Fibroblast of skin of right quadriceps (primary cell): ENCODE data around the gene FAM111B.
"Not testable (repeated sequence)": the region's sequence is repeated elsewhere in the genome, so short reads cannot be mapped to it uniquely, and the experiment has no call there.

Experiments
- DNase-seq: peaks from one replicate; pipeline ENCODE4 v3.0.0-alpha.2; 2013

The FAM111B gene, protein sequence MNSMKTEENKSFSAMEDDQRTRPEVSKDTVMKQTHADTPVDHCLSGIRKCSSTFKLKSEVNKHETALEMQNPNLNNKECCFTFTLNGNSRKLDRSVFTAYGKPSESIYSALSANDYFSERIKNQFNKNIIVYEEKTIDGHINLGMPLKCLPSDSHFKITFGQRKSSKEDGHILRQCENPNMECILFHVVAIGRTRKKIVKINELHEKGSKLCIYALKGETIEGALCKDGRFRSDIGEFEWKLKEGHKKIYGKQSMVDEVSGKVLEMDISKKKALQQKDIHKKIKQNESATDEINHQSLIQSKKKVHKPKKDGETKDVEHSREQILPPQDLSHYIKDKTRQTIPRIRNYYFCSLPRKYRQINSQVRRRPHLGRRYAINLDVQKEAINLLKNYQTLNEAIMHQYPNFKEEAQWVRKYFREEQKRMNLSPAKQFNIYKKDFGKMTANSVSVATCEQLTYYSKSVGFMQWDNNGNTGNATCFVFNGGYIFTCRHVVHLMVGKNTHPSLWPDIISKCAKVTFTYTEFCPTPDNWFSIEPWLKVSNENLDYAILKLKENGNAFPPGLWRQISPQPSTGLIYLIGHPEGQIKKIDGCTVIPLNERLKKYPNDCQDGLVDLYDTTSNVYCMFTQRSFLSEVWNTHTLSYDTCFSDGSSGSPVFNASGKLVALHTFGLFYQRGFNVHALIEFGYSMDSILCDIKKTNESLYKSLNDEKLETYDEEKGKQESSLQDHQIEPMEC

DNA sequence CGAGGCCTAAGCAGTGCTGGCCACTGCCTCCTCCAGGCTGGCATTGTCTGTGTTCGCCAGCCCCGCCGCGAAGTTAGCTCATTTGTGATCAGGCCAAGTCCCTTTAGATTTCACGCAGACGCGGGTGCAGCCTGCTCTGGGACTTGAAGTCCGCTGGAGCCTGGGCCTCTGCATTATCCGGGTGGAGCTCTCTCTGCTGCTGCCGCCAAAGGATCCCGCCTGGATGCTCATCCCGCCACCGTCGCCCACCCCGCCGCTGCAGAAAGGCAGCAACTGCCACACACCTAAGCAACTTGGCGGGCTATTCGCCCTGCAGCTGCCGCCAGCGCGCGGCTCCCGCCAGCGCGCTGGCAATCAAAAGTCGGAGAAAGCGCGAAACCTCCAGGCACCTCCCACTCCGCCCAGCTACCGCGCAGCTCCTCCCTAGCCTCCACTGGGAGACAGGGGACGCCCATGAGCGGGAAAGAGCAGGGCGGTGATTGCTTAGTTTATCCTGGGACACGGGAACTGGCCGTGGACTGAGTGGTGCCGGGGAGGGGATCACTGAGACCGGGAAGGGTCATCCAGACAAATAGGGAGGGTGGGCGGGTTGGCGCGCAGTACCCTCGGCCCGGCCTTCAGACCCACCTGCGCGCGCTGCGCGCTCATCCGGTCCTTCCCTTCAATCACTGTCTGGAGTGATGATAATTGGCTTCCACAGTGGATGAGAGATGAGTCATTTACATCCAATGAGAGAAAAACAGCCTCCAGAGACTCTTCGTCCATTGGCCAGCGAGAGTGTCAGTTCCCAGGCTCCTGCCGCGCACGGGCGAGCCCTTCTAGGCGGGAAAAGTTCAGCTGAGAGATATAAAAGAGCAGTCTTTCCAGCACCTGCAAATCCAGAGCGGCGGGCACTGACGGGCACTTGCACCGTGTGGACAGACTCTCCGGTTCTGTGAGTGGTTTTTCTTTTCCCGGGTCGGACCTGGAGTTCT lies at the start of gene FAM111B:
Gene FAM111B (plus strand): TSS at position 875 of the 974 bp plus-strand sequence. CDS start 2,389 bp downstream, outside the sequence.
- peak; percentile 94 for DNase-seq

DNA sequence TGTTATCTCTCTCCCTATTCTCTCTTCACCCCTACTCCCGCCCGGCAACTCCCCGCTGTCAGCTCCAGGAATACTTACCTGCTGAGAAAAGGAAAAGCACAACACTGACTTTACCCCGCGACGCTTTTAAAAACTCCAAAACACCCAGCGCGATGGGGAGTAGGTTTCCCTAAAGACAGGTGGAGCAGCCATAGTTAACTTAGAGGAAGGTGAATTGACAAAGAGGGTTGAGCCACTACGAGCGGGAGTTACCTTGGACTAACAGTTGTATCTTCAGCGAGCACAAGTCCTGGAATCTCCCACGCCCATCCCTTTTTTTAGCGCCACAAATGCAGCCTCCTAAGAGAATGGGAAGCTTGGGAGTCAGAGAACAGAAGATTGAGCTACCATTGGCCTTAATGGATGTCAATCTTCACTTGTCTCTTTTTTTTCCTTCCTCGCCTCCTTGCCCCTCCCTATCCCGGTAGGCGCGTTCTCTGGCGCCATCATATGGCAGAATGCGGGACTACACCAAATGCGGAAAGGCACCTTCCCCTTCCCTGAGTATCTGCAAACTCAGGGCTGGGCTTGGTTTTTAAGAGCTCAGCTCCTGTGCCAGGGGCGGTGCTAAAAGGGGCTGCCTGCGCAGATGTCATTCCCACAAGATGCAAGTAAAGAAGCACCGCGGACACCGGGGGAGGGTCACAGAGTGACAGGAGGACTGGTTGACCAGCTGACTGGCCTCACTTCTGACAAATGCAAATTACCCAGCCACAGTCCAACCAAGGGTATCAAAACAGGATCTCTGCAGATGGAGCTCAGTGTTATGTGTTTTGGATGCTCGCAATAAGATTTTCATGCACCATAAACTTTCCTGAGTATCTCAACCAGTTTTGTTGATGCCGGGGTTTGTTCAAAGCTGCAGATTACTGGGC lies 48.7 kb upstream of the FAM111B start:
- peak; percentile 93 for DNase-seq

DNA sequence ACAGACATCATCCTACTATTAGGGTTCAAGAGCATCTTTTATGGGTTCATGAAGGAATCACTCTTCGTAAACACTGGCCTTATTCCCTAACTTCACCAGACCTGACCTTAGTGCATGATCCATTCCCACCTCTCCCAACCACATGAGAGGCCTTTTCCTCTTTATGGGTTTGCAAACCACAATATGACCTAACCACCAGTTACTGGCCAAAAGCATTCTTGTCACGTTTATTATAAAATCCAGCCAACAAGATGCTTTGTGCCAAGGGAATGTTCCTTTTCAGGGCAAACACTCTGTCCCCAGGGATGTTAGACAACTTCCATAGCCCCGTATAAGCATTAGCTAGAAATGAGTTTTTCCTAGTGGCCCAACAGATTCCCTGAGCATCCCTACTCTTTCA lies 46.9 kb upstream of the FAM111B start:
- DNase-seq, result not testable (repeated sequence)

DNA sequence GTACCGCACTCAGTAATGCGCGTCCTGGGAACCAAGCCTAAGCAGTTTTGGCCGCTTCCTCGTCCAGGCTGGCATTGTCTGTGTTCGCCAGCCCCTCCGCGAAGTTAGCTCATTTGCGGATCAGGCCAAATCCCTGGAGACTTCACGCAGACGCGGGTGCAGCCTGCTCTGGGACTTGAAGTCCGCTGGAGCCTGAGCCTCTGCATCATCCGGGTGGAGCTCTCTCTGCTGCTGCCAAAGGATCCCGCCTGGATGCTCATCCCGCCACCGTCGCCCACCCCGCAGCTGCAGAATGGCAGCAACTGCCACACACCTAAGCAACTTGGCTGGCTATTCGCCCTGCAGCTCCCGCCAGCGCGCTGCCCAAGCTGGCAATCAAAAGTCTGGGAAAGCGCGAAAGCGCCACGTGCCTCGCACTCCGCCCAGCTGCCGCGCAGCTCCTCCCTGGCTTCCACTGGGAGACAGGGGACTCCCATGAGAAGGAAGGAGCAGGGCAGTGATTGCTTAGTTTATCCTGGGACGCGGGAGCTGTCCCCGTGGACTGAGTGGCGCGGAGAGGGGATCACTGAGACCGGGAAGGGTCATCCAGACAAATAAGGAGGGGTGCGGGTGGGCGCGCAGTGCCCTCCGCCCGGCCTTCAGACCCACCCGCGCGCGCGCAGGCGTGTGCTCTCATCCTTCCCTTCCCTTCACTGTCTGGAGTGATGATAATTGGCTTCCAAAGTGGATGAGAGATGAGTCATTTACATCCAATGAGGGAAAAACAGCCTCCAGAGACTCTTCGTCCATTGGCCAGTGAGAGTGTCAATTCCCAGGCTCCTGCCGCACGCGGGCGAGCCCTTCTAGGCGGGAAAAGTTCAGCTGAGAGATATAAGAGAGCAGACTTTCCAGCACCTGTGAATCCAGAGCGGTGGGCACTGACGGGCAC lies 44.2 kb upstream of the FAM111B start:
- DNase-seq, result no peak

DNA sequence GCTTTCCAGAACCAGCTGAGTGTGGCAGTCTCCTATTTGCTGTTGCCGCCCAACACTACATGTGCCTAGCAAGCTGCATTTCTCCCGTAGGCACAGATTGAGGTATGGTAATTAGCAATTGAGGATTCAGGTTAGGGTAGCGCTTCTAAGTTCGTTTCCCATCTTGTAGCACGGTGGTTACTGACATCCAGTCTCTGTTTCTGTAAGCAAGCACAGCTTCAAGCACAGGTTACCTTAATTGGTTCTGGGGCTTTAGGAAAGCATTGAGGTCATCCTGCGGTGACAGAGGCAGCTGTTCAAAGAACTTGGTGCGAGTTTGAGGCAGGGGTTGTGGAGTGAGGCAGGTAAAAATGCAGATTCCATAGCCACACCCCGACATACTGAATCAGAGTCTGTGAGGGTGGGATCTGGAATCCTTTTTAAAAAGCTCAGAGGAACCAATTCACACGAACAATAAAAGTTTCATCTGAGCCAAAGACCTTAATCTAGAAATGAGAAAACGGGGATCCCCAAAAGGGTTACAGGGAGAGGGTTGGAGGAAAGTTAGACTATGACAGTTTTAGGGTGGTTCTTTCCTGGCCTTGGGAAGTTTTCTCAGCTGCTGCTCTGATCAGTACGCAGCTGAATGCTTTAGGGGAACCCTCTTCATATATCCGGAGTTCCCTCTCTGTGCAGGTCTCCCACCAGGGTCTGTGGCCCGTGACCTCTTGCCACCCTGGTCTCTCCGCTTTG lies 42.9 kb upstream of the FAM111B start:
- DNase-seq, result not testable (repeated sequence)

DNA sequence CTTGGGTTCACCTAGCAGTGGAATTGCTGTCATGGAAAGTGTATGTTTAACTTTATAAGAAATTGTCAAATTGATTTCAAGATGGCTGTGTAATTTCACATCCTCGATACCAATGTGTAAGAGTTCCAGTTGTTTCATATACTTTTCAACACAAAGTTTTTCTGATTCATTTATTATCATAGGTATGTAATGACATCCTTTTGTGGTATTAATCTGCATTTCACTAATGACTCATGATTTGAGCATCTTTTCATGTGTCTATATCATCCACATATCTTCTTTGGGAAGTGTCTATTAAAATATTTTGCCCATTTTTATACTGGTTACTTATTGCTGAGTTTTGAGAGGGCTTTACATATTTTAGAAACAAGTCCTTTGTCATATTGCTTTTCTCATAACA lies 38.0 kb upstream of the FAM111B start:
- no peak for DNase-seq

DNA sequence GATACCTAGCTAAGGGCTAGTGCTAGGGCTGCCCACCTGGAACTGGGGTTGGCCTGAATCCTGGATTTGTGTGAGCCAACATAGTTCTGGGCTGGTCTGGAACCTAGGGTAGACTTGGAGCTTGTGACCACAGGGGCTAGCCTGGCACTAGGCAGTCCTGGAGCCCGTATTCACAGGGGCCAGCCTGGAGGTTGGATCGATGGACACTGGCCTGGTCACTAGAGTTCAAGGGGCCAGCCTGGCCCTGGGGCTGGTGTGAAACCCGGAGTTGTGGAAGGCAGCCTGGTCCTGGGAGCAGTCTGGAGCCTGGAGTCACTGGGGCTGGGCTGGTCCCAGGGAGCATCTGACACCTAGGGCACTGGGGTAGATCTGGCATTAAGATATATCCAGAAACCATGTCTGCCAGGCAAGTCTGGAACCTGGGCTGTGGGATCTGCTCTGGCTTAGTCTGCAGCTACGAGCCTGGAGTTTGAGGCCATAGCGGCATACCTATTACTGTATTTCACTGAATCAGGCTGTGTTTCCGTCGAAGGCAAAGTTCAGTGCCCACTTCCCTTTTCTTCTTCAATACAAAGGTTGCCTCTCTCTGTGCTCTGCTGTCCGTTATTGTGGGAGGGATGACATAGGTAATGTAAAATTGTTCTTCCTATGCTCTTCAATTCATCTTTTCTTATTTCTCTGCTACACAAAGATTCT lies 30.0 kb upstream of the FAM111B start:
- no peak for DNase-seq

DNA sequence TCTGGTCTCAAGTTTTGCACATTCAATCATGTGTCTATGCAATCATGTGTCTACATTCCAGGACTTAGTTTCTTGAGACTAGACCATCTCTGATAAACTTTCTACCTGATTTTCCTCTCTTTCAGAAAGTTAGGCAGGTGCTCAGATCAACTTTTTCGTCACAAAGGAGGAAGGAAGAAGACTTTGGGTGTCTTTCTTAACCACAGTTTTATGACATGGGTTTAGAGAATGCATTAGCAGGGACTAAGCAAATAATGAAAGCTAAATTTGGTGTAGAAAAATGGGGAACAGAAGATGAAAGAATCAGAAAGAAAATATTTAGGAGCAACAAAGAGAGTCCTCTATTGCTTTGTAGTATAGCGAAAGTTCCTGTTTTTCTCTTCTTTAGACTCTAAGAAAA lies 28.6 kb upstream of the FAM111B start:
- no peak for DNase-seq

DNA sequence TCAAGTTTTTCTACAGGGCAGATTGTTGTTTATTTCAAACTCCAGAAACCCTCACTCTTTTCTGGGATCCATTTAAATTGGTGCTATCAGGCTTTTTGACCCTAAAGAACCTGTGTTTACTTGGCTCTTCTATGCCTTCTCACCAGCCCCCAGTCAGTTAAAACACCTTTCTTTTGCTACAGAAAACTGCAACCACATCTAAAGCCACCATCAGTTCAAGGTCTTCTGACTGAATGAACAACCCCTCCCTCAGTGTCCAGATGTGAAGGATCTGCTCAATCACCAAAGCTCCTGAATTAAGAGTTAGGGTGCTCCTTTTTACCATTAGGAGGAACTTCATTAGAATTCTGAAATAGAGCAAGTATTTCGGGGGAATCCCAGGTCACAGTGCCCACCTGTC lies 28.0 kb upstream of the FAM111B start:
- no peak for DNase-seq

DNA sequence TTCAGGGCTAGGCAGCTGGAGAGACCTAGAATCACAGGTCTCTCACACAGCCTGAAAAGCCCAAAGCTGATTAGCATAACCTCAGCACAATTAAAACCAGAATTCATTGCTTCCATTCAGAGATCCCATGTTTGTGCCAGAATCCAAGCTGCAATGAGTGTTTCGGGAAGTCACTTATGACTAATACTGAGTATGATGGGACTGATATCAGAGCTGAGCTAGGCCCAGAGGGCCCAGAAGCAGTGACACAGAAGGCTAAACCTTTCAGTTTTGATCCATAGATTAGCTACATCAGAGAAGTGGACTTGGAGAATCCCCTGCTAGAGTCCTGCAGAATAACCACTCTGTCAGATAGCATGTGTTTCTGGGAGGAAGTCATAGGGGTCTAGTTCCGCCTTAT lies 26.6 kb upstream of the FAM111B start:
- DNase-seq, result not testable (repeated sequence)

DNA sequence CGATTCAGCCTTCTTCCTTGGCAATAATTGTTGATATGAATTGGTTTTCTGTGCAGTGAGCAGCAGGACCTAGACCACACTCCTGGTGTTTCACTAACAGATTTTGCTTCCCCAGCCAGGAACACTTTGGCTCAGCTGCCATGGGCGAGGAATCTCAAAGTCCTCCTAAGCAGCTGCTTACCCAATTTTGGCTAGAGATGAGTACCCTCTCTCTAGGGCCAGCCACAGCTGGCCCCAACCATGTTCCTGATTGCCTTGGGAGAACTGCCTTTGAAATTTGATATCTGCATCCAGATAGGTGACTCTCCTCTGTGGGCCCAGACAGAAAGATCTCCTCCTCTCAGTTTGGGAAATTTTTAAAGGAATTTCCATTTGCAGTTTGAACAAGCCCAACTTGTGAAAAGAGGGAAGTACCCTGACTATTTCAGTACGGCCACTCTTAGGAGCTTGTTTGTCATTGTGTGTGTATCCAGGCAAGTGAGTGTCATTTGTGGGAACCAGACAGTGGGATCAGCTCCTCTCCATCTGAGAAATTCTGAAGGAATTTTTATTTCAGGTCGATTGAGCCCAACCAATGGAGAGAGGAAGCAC lies 25.5 kb upstream of the FAM111B start:
- DNase-seq, result not testable (repeated sequence)

DNA sequence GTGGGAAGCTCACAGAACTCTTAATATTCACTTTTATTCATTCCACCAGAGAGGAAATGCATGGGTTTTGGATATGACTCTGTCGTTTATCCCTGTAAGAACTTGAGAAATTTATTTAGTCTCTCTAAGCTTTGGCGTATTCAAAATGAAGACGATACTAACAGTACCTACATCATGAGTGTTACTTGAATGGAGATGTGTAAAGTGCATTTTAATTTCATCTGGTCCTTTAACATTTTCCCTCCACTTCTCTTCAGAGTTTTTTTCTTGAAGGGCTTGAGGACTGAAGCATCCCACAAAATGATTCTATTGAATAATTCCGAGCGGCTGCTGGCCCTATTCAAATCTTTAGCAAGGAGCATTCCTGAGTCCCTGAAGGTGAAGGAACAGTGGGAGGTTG lies 21.0 kb upstream of the FAM111B start, which contains the start of gene GLYATL1B:
Gene GLYATL1B (plus strand): TSS at position 301 of the 400 bp plus-strand sequence. CDS start 0 bp downstream, at position 301.
- DNase-seq, result not testable (repeated sequence)

DNA sequence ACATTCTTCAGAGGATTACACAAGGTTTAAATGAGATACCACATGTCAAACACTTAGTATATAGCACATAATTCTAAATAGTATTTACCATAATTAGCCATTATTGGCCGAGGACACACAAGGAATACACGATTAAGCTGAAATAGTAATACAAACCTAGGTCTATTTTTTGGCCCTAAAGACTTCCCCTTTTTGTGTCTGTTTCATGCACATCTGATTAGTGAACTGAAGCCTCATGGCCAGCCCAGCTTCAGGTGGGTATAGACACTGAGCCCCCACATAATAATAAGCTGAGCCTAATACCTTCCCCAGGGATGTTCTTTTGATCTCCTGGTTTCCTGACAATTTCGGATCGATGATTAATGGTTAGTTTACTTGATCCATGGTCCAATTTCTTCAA lies 18.9 kb upstream of the FAM111B start:
- DNase-seq, result no peak

DNA sequence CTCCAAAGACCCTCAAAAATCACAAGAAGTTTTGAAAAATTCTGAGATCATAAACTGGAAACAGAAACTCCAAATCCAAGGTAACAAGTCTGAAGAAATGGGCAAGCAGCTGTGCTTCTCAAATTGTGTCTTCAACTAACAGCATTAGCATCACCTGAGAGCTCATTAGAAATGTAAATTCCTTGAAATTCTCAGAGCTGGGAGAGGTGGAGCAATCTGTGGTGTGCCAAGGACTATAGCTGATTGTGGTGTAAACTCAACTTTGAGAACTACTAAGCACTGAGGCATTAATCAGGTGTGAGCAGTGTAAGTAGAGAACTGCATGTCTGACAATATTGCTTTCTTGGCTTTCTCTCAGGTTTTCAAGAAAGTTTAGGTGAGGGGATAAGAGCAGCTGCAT lies 13.5 kb upstream of the FAM111B start:
- DNase-seq, result not testable (repeated sequence)

DNA sequence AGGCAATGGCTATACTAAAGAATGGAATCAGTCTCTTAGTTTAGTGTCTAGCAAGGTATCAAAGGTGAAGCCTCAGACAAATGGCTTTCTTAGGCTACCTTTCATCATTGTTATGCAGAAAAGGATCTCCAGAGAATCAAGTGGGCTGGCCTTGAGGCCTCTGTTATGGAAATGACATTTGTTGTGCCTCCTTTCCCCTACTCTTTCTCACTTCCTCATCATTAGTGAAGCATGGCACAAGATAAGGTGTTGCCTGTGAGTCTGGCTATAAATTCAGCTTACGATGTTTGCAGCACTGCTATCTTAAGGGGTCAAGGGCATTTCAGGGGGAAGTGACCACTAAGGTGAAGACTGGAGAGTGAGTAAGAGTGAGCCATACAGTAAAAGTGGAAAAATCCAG lies 11.8 kb upstream of the FAM111B start:
- DNase-seq, result not testable (repeated sequence)

DNA sequence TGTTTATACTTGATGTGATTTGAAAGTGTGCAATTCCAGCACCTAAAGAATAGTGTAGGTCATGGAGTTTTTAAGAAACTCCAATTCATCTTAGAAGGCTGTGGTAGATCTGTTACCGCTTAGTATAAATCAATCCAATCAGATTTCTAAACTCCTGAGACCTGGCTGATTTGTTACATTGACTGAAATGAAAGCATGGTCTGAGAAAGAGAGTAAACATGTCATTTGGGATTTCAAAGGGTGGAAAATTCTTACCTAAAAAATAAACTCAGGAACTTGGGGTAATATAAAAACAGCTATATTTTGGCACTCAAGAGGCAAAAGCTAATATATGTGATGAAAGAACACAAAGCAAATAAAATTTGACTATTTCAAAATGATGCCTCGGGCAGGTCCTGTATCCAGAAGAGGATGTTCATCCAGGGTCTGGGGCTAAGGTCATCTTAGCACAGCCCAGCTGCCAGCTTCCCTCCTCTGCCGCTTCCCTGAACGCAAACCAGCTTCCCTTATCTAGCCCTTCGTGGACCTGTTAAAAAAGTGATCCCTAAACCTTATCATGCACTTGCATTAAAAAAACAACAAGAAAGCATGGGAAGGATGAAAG lies 11.0 kb upstream of the FAM111B start:
- not testable (repeated sequence) for DNase-seq

DNA sequence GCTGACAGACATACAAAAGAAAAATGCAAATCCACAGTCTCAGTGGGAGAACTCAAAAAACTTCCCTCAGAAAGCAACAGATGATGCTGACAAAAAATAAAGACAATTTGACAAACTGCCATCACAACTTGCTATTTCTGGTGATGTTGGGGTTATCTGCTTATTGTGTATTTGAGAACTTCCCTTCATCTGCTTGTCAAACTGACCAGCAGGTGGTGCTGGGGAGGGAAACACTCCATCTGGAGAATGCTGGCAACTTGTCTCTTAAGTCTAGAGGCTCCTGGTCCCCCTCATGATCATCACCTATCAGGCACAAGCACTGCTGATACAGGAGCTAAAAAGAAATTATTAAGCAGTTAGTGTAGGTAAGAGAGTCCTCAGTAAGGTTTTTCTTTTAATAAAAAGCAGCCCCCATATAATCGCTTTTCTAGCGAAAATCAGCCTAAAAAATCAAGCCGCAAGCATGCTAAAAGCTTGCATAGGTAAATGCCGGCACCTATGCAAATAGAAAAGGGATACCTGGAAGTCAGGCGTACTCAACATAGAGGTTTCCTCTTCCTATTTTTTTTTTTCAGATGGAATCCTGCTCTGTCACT lies 9.8 kb upstream of the FAM111B start:
- DNase-seq, result peak; percentile 54

DNA sequence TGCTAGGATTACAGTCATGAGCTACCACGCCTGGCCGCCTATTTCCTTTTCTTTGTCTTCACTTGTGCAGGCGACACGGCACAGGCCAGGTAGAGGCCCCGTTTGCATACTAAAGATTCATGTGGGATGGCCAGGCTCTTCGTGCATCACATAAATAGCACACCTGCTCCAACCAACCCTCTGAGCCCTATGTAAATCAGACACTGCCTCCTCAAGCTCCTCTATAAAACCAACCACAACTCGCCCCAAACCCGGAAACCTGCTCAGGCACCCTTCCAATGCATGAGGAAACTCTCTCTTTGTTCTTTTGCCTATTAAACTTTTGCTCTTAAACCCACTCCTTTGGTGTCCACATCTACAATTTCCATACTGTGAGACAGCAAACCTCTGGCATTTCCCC lies 9.1 kb upstream of the FAM111B start:
- DNase-seq, result not testable (repeated sequence)
